T-helper 1 cell treated with Interleukin-12 subunit alpha and Interleukin-12 subunit beta and Interleukin-4 antibody, amounts not matched to agents 30 μg/mL and 1 μg/mL, for 36 hours (primary cell): ENCODE measurements around the gene NEUROD2.
A peak's percentile ranks its signal among the peaks of the same experiment; 100 is the strongest.

Source experiments
- H3K27ac Mint-ChIP-seq: one replicate; pipeline ENCODE4 v1.8.0; 2021; ENCODE audit warnings: mild to moderate bottlenecking, mixed read lengths
- H3K27me3 Mint-ChIP-seq: one replicate; pipeline ENCODE4 v1.8.0; 2021; ENCODE audit warnings: low read depth, mixed read lengths
- H3K36me3 Mint-ChIP-seq: one replicate; pipeline ENCODE4 v1.8.0; 2021; ENCODE audit warnings: low read depth, mixed read lengths
- H3K4me1 Mint-ChIP-seq: one replicate; pipeline ENCODE4 v1.8.0; 2021; ENCODE audit warnings: low read depth, mixed read lengths
- H3K4me3 Mint-ChIP-seq: one replicate; pipeline ENCODE4 v1.8.0; 2021; ENCODE audit warnings: mild to moderate bottlenecking, moderate library complexity, mixed read lengths
- H3K9me3 Mint-ChIP-seq: one replicate; pipeline ENCODE4 v1.8.0; 2021; ENCODE audit warnings: mixed read lengths

The NEUROD2 gene

GRCh38 chr17:39617446-39618245, 9.9 kb upstream of the NEUROD2 start:
- no peak overlapping the region for H3K27ac Mint-ChIP-seq
- peaks cover 69% of the 10 kb centered on the region for H3K27me3 Mint-ChIP-seq
- no peaks in the 10 kb centered on the region for H3K36me3 Mint-ChIP-seq
- H3K4me1 Mint-ChIP-seq = peaks cover 8% of the 10 kb centered on the region
- H3K4me3 Mint-ChIP-seq = peak overlapping the region; percentile 53
- H3K9me3 Mint-ChIP-seq = no peaks in the 10 kb centered on the region

- H3K9me3 Mint-ChIP-seq = no peaks in the 10 kb centered on the region
Measured at GRCh38 chr17:39617100-39617445, 9.4 kb upstream of the NEUROD2 start.

GRCh38 chr17:39615434-39615833, 7.7 kb upstream of the NEUROD2 start:
- Mint-ChIP-seq H3K36me3 (no peaks in the 10 kb centered on the region), H3K4me3 (no peak overlapping the region), H3K4me1 (no peaks in the 10 kb centered on the region), H3K27me3 (peaks cover 71% of the 10 kb centered on the region), H3K9me3 (no peaks in the 10 kb centered on the region), H3K27ac (no peak overlapping the region)

More at GRCh38 chr17:39617100-39617445, 9.4 kb upstream of the NEUROD2 start:
- no peak overlapping the region for H3K27ac Mint-ChIP-seq
- no peak overlapping the region for H3K4me3 Mint-ChIP-seq
- peaks cover 4% of the 10 kb centered on the region for H3K4me1 Mint-ChIP-seq
- H3K36me3 Mint-ChIP-seq = no peaks in the 10 kb centered on the region
- peaks cover 69% of the 10 kb centered on the region for H3K27me3 Mint-ChIP-seq

GRCh38 chr17:39614545-39615157, 6.9 kb upstream of the NEUROD2 start:
- Mint-ChIP-seq H3K36me3 (no peaks in the 10 kb centered on the region), H3K9me3 (no peaks in the 10 kb centered on the region), H3K4me3 (no peak overlapping the region), H3K4me1 (no peaks in the 10 kb centered on the region), H3K27me3 (peaks cover 68% of the 10 kb centered on the region), H3K27ac (no peak overlapping the region)

- no peak overlapping the region for H3K27ac Mint-ChIP-seq
- no peak overlapping the region for H3K4me3 Mint-ChIP-seq
Measured at GRCh38 chr17:39612935-39613464, 5.3 kb upstream of the NEUROD2 start.

GRCh38 chr17:39612291-39612894, 4.7 kb upstream of the NEUROD2 start:
- Mint-ChIP-seq H3K4me3 (no peak overlapping the region), H3K27me3 (peaks cover 68% of the 10 kb centered on the region), H3K4me1 (no peaks in the 10 kb centered on the region), H3K36me3 (no peaks in the 10 kb centered on the region), H3K27ac (no peak overlapping the region), H3K9me3 (no peaks in the 10 kb centered on the region)

More at GRCh38 chr17:39612935-39613464, 5.3 kb upstream of the NEUROD2 start:
- no peaks in the 10 kb centered on the region for H3K4me1 Mint-ChIP-seq
- no peaks in the 10 kb centered on the region for H3K9me3 Mint-ChIP-seq
- no peaks in the 10 kb centered on the region for H3K36me3 Mint-ChIP-seq
- H3K27me3 Mint-ChIP-seq = peaks cover 68% of the 10 kb centered on the region

- no peaks in the 10 kb centered on the region for H3K36me3 Mint-ChIP-seq
- H3K27me3 Mint-ChIP-seq = peaks cover 65% of the 10 kb centered on the region
- no peaks in the 10 kb centered on the region for H3K4me1 Mint-ChIP-seq
- no peak overlapping the region for H3K4me3 Mint-ChIP-seq
- H3K9me3 Mint-ChIP-seq = no peaks in the 10 kb centered on the region
- no peak overlapping the region for H3K27ac Mint-ChIP-seq
Measured at GRCh38 chr17:39611401-39612112, 3.8 kb upstream of the NEUROD2 start.

- peaks cover 5% of the 10 kb centered on the region for H3K4me1 Mint-ChIP-seq
- H3K4me3 Mint-ChIP-seq = no peak overlapping the region
- H3K36me3 Mint-ChIP-seq = no peaks in the 10 kb centered on the region
- H3K9me3 Mint-ChIP-seq = no peaks in the 10 kb centered on the region
- peaks cover 60% of the 10 kb centered on the region for H3K27me3 Mint-ChIP-seq
- no peak overlapping the region for H3K27ac Mint-ChIP-seq
Measured at GRCh38 chr17:39609416-39610025, 1.8 kb upstream of the NEUROD2 start.

- H3K36me3 Mint-ChIP-seq = no peaks in the 10 kb centered on the region
- H3K27ac Mint-ChIP-seq = no peak overlapping the region
- H3K4me3 Mint-ChIP-seq = no peak overlapping the region
- H3K9me3 Mint-ChIP-seq = no peaks in the 10 kb centered on the region
- peaks cover 65% of the 10 kb centered on the region for H3K27me3 Mint-ChIP-seq
- H3K4me1 Mint-ChIP-seq = peaks cover 5% of the 10 kb centered on the region
Measured at GRCh38 chr17:39608142-39608981, 642 bp upstream of the NEUROD2 start.

- Mint-ChIP-seq H3K4me3 (no peak overlapping the region), H3K36me3 (no peaks in the 10 kb centered on the region), H3K27me3 (peaks cover 70% of the 10 kb centered on the region), H3K27ac (no peak overlapping the region), H3K4me1 (peaks cover 6% of the 10 kb centered on the region), H3K9me3 (no peaks in the 10 kb centered on the region)
Measured at GRCh38 chr17:39607057-39607850, 466 bp downstream of the NEUROD2 start.

- H3K9me3 Mint-ChIP-seq = no peaks in the 10 kb centered on the region
- no peaks in the 10 kb centered on the region for H3K36me3 Mint-ChIP-seq
- H3K27me3 Mint-ChIP-seq = peaks cover 77% of the 10 kb centered on the region
- H3K27ac Mint-ChIP-seq = no peak overlapping the region
- H3K4me3 Mint-ChIP-seq = no peak overlapping the region
- H3K4me1 Mint-ChIP-seq = peaks cover 6% of the 10 kb centered on the region
Measured at GRCh38 chr17:39606434-39607056, 1.2 kb downstream of the NEUROD2 start.

GRCh38 chr17:39605492-39606433, 2.0 kb downstream of the NEUROD2 start:
- H3K27me3 Mint-ChIP-seq = peaks cover 77% of the 10 kb centered on the region
- H3K27ac Mint-ChIP-seq = no peak overlapping the region
- peaks cover 6% of the 10 kb centered on the region for H3K4me1 Mint-ChIP-seq
- H3K36me3 Mint-ChIP-seq = no peaks in the 10 kb centered on the region
- no peaks in the 10 kb centered on the region for H3K9me3 Mint-ChIP-seq
- H3K4me3 Mint-ChIP-seq = no peak overlapping the region
